GM18499 (cell line): ENCODE data around the gene FES.
"Not testable (repeated sequence)": the region's sequence is repeated elsewhere in the genome, so short reads cannot be mapped to it uniquely, and the experiment has no call there.

Experiments
- ATAC-seq: cut with Tn5 transposase; IDR thresholded peaks from one replicate; pipeline ENCODE4 v1.9.1; 2021; ENCODE audit warnings: moderate number of reproducible peaks; ENCODE audit not compliant: insufficient read depth, unreplicated experiment

Gene FES

GRCh38 chr15:90907051-90907660 is 22.9 kb downstream of the FES start:
- ATAC-seq: no peak

GRCh38 chr15:90907838-90908507 is 23.7 kb downstream of the FES start:
- no peak for ATAC-seq

- ATAC-seq: not testable (repeated sequence)
Observed at GRCh38 chr15:90909449-90909848, 25.1 kb downstream of the FES start.

GRCh38 chr15:90909976-90910375 is 25.7 kb downstream of the FES start:
- no peak for ATAC-seq

GRCh38 chr15:90910441-90911301 is 26.4 kb downstream of the FES start:
- ATAC-seq: no peak

- ATAC-seq: no peak
Observed at GRCh38 chr15:90911302-90911623, 27.0 kb downstream of the FES start.

GRCh38 chr15:90911906-90912769 is 27.8 kb downstream of the FES start:
- no peak for ATAC-seq

- ATAC-seq: no peak
Observed at GRCh38 chr15:90912770-90913075, 28.4 kb downstream of the FES start.

GRCh38 chr15:90913398-90913944 is 29.2 kb downstream of the FES start:
- ATAC-seq: no peak

GRCh38 chr15:90914305-90915080 is 30.2 kb downstream of the FES start:
- no peak for ATAC-seq

GRCh38 chr15:90915216-90915807 is 31.0 kb downstream of the FES start:
- no peak for ATAC-seq

- no peak for ATAC-seq
Observed at GRCh38 chr15:90915808-90916440, 31.6 kb downstream of the FES start.

GRCh38 chr15:90916461-90916860 is 32.2 kb downstream of the FES start:
- ATAC-seq: no peak

- ATAC-seq: no peak
Observed at GRCh38 chr15:90917569-90917968, 33.3 kb downstream of the FES start.

GRCh38 chr15:90918034-90918788 is 33.9 kb downstream of the FES start:
- ATAC-seq: no peak

GRCh38 chr15:90918835-90919234 is 34.5 kb downstream of the FES start:
- no peak for ATAC-seq

GRCh38 chr15:90921887-90922286 is 37.6 kb downstream of the FES start:
- ATAC-seq: no peak

GRCh38 chr15:90922712-90923322 is 38.5 kb downstream of the FES start:
- ATAC-seq: not testable (repeated sequence)
